ENCODE measurements around the gene MBD5.

- TF ChIP-seq CTCF (conservative IDR thresholded peaks at IDR 0.05; ENCODE audit: low read length) (no peak), EZH2phosphoT487 (IDR thresholded peaks at IDR 0.05; ENCODE audit: borderline replicate concordance, low read depth, low read length) (no peak)
Measured at GRCh38 chr2:148459377-148459778, 438.5 kb downstream of the MBD5 start.
